Suprapubic skin (tissue), 3 donors: Measurements from ENCODE around the gene TM4SF20.

Experiments
- EP300 ChIP-seq: sonication (generic); formaldehyde crosslinking; IDR thresholded peaks from one replicate; pipeline ENCODE4 v1.6.1; 2017; ENCODE audit warnings: antibody characterized with exemption
- POLR2A ChIP-seq, 2 donors: fragments of 450-650 bp; IDR thresholded peaks; one replicate each; pipeline ENCODE4 v1.6.1; 2017; ENCODE audit warnings: antibody characterized with exemption in 2 of 2, mild to moderate bottlenecking in 2 of 2, moderate library complexity in 2 of 2
- TF ChIP-seq, protein P1 (sequence below), 2 donors: fragments of 200-600 bp in 1 of 2; fragments of 450-650 bp in 1 of 2; sonication (generic) in 1 of 2; IDR thresholded peaks; one replicate each; pipeline ENCODE4 v1.5.1; 2016 to 2019; ENCODE audit warnings: antibody characterized with exemption in 2 of 2, mild to moderate bottlenecking in 1 of 2, moderate library complexity in 1 of 2

- TF ChIP-seq POLR2A (IDR thresholded peaks at IDR 0.05) (no peak), EP300 (no peak)
- TF ChIP-seq, protein P1, sequence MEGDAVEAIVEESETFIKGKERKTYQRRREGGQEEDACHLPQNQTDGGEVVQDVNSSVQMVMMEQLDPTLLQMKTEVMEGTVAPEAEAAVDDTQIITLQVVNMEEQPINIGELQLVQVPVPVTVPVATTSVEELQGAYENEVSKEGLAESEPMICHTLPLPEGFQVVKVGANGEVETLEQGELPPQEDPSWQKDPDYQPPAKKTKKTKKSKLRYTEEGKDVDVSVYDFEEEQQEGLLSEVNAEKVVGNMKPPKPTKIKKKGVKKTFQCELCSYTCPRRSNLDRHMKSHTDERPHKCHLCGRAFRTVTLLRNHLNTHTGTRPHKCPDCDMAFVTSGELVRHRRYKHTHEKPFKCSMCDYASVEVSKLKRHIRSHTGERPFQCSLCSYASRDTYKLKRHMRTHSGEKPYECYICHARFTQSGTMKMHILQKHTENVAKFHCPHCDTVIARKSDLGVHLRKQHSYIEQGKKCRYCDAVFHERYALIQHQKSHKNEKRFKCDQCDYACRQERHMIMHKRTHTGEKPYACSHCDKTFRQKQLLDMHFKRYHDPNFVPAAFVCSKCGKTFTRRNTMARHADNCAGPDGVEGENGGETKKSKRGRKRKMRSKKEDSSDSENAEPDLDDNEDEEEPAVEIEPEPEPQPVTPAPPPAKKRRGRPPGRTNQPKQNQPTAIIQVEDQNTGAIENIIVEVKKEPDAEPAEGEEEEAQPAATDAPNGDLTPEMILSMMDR (IDR thresholded peaks at IDR 0.05), result no peak
Observed at GRCh38 chr2:227402959-227403358, 23.9 kb upstream of the TM4SF20 start.
